ENCODE measurements around the gene GREM2.

GRCh38 chr1:240516069-240516468 lies 95.9 kb downstream of the GREM2 start:
- TF ChIP-seq, protein P1, sequence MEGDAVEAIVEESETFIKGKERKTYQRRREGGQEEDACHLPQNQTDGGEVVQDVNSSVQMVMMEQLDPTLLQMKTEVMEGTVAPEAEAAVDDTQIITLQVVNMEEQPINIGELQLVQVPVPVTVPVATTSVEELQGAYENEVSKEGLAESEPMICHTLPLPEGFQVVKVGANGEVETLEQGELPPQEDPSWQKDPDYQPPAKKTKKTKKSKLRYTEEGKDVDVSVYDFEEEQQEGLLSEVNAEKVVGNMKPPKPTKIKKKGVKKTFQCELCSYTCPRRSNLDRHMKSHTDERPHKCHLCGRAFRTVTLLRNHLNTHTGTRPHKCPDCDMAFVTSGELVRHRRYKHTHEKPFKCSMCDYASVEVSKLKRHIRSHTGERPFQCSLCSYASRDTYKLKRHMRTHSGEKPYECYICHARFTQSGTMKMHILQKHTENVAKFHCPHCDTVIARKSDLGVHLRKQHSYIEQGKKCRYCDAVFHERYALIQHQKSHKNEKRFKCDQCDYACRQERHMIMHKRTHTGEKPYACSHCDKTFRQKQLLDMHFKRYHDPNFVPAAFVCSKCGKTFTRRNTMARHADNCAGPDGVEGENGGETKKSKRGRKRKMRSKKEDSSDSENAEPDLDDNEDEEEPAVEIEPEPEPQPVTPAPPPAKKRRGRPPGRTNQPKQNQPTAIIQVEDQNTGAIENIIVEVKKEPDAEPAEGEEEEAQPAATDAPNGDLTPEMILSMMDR (IDR thresholded peaks at IDR 0.05), result no peak
- TF ChIP-seq POLR2A (IDR thresholded peaks at IDR 0.05), result no peak
